SK-N-DZ (cell line): ENCODE results near the gene ADPRH.

Source experiments
- DNase-seq: peaks from one replicate; pipeline ENCODE4 v3.0.0-alpha.2; 2015; ENCODE audit warnings: low spot score

The ADPRH gene

GRCh38 chr3:119596398-119596797, 17.1 kb downstream of the ADPRH start:
- DNase-seq: no peak

GRCh38 chr3:119597548-119598288, 18.4 kb downstream of the ADPRH start, which contains the start of gene PLA1A:
TSS of gene PLA1A (plus strand) at chr3:119597885. CDS start at chr3:119597914, 29 bp downstream.
- no peak for DNase-seq

- DNase-seq: no peak
These were observed 19.3 kb downstream of the ADPRH start for GRCh38 chr3:119598410-119599098.

GRCh38 chr3:119599558-119600174, 20.4 kb downstream of the ADPRH start:
- DNase-seq: no peak

GRCh38 chr3:119600732-119601131, 21.4 kb downstream of the ADPRH start:
- peak; percentile 56 for DNase-seq

GRCh38 chr3:119601154-119601553, 21.9 kb downstream of the ADPRH start:
- no peak for DNase-seq

- no peak for DNase-seq
These were observed 23.4 kb downstream of the ADPRH start for GRCh38 chr3:119602676-119603075.

- DNase-seq: no peak
These were observed 25.6 kb downstream of the ADPRH start for GRCh38 chr3:119604878-119605277.

- DNase-seq: no peak
These were observed 29.2 kb downstream of the ADPRH start for GRCh38 chr3:119608405-119609000.

- DNase-seq: no peak
These were observed 30.0 kb downstream of the ADPRH start for GRCh38 chr3:119609301-119609700.

- DNase-seq: no peak
These were observed 32.4 kb downstream of the ADPRH start for GRCh38 chr3:119611664-119612063.

- no peak for DNase-seq
These were observed 33.9 kb downstream of the ADPRH start for GRCh38 chr3:119613201-119613600.

- DNase-seq: no peak
These were observed 34.6 kb downstream of the ADPRH start for GRCh38 chr3:119613872-119614271.

- DNase-seq: no peak
These were observed 36.8 kb downstream of the ADPRH start for GRCh38 chr3:119616056-119616455.

- no peak for DNase-seq
These were observed 39.8 kb downstream of the ADPRH start for GRCh38 chr3:119619094-119619493.

- no peak for DNase-seq
These were observed 41.6 kb downstream of the ADPRH start for GRCh38 chr3:119620899-119621298.

- DNase-seq: no peak
These were observed 44.9 kb downstream of the ADPRH start for GRCh38 chr3:119624002-119624720.

- no peak for DNase-seq
These were observed 46.3 kb downstream of the ADPRH start for GRCh38 chr3:119625451-119626153.

- no peak for DNase-seq
These were observed 46.9 kb downstream of the ADPRH start for GRCh38 chr3:119626196-119626595.

GRCh38 chr3:119627461-119627860, 48.2 kb downstream of the ADPRH start:
- DNase-seq: no peak

GRCh38 chr3:119628390-119628789, 49.1 kb downstream of the ADPRH start:
- DNase-seq: no peak
